LNCaP clone FGC (cell line): ENCODE data around the gene RBM48.

ENCODE experiments used
- DNase-seq: peaks from one replicate; pipeline ENCODE4 v3.0.0-alpha.2; 2011; ENCODE audit warnings: low read depth
- H3K4me3 ChIP-seq: 2 replicates; pipeline ENCODE4 v1.5.1; 2011; ENCODE audit warnings: mild to moderate bottlenecking, low read depth, low read length, control low read depth
- TF ChIP-seq, protein P1 (sequence below): IDR thresholded peaks from 2 replicates; pipeline ENCODE4 v1.5.1; 2012; ENCODE audit warnings: mild to moderate bottlenecking; ENCODE audit not compliant: control insufficient read depth, insufficient read depth; ENCODE audit errors: extremely low read depth

Gene RBM48

DNA sequence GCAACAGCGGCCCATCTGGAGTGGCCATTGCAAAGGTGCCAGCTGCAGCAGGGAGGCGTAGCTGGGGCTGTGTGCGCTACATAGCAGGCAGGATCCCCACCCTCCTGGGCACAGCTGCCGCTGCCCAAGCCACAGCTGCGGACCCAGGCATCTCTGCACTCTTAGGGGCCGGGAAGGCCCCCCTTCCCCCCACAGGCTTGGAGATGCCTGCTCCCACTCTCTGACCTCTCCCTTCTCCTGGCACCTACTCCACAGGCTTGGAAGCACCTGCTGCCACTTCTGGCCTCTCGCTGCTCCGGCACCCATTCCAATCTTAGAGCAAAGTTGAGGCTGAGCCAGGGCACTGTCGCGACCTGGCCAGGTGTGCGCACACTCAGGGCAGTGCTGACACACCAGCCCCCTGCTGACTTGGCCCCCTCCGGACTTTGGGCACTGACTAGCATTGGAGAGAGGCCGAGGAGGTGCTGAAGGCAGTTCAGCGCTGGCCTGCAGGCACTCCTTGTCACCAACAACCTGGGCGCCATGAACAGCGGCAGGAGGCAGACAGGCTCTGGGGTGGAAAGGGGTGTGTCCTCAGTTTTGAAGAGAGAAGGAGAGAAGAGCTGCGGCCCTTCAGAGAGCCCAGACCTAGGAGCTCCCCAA is 18.4 kb downstream of the RBM48 start:
- H3K4me3 ChIP-seq, result no peak overlapping the region
- TF ChIP-seq, protein P1, sequence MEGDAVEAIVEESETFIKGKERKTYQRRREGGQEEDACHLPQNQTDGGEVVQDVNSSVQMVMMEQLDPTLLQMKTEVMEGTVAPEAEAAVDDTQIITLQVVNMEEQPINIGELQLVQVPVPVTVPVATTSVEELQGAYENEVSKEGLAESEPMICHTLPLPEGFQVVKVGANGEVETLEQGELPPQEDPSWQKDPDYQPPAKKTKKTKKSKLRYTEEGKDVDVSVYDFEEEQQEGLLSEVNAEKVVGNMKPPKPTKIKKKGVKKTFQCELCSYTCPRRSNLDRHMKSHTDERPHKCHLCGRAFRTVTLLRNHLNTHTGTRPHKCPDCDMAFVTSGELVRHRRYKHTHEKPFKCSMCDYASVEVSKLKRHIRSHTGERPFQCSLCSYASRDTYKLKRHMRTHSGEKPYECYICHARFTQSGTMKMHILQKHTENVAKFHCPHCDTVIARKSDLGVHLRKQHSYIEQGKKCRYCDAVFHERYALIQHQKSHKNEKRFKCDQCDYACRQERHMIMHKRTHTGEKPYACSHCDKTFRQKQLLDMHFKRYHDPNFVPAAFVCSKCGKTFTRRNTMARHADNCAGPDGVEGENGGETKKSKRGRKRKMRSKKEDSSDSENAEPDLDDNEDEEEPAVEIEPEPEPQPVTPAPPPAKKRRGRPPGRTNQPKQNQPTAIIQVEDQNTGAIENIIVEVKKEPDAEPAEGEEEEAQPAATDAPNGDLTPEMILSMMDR, result no peak
- DNase-seq, result no peak

DNA sequence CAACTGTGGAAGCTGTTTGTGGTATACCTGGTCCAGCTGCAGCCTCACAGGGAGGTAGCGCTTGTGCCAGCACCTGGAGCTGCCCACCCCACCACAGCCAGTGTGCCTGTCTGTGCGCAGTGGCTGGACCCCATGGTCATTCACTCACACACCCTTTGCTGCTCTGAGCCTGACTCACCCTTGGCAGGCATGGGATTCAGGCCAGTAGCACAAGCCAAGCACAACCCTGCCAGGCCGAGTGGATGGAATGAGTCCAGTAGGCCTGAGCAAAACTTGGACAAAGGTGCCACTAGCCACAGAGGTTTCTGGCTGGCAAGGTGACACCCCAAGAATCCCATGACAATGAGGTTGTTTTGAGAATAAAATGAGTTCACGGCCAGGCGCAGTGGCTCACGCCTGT is 19.0 kb downstream of the RBM48 start:
- no peak overlapping the region for H3K4me3 ChIP-seq
- DNase-seq, result no peak
- TF ChIP-seq, protein P1, result no peak

DNA sequence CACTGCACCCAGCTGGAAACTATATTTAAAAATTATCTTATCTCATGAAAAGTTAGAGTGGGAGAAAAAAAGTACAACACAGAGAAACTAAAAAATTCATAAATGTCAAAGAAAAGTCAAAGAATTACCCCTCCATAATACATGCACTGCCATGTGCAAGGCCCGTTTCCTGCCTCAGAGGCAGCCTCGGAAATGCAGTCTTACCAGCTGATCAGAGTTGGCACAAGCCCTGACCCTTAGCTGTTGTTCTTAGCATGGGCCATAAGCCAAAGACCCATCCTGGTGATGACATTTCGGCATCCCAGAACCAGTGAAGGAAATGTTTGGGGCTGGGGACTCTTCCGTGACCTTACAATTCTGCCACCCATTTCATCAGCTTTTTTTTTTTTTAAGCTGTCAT is 21.6 kb downstream of the RBM48 start:
- TF ChIP-seq, protein P1, result no peak
- no peak overlapping the region for H3K4me3 ChIP-seq
- DNase-seq, result no peak

DNA sequence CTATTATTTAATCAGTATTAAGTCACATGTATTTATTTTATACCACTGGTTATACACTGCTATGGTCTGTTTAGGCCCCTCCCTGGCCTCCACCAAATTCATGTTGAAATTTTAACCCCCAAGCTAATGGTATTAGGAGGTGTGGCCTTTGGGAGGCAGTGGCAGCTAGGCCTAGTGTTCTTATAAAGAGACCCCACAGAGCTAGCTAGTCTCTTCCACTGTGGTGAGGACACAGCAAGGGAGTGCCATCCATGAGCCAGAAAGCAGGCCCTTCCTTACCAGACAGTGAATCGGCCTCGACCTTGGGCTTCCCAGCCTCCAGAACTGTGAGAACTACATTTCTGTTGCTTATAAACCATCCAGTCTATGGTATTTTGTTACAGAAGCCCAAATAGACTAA is 28.7 kb downstream of the RBM48 start:
- no peak overlapping the region for H3K4me3 ChIP-seq
- TF ChIP-seq, protein P1, result no peak
- no peak for DNase-seq

DNA sequence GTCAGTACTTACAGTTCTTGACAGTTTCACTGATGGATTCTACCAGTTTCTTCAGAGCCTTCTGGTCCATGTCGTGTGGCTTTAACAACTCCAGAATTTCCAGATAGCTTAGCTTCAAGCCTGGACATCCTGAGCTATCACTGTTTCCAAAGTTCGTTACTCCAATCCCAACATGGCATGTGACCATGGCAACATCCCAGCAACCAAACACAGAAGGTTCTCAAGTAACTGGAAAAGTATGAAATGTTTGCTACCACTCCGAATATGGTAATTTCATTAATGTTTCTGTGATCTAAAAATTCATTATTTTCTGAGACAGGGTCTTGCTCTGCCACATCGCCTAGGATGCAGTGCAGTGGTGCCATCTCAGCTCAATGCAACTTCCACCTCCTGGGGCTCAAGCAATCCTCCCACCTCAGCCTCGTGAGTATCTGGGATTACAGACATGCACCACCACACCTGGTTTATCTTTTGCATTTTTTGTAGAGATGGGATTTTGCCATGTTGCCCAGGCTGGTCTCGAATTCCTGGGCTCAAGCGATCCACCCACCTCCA is 29.3 kb downstream of the RBM48 start:
- DNase-seq, result no peak
- TF ChIP-seq, protein P1, result no peak
- H3K4me3 ChIP-seq, result no peak overlapping the region

DNA sequence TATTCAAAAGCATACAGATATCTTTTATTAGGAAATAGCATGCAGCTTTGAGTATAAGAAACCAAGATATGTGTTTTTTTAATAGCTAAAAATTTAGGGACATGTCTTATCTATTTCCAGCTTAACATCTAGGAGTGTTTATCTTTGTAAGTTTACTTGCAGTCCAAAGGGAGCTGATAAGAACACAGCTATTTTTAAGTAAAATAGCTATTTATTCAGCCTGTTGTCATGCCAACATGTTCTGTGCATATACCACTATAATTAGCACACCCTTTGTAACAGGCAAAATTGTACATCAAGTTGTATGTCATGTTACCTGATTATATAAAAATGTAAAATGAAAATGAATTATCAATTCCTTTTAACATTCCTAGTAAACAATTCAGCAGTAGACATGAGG is 32.0 kb downstream of the RBM48 start:
- TF ChIP-seq, protein P1, result no peak
- DNase-seq, result no peak
- H3K4me3 ChIP-seq, result no peak overlapping the region

DNA sequence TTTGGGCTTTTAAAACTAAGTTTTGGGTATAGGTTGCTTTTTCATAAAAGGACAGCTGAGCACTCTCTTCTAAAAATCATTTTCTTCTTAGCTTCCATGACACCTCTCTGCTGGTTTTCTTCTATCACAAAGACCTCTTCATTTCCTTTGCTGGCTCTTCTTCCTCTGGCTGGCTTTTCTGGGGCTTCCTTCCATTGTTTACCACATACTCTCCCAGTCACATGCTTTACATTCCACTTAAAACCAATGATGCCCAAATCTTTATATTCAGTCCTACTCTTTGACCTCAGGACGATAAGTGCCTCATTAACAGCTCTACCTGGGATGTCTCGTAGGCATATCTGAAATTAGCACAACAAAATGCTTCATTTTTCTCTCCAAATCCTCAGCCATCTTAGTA is 34.8 kb downstream of the RBM48 start:
- DNase-seq, result no peak
- TF ChIP-seq, protein P1, result no peak
- no peak overlapping the region for H3K4me3 ChIP-seq
